B cell (primary cell): Measurements from ENCODE around the gene SUMO3. TPM values are rescaled to one million over a fixed set of nuclear protein-coding genes. Genes with fewer than 3 reads are reported as not detected.

Source experiments
- ATAC-seq: fragments of 200-7000 bp; cut with Tn5 transposase; one replicate; pipeline ENCODE4 v1.10.0; 2021; ENCODE audit warnings: low read depth, mild to moderate bottlenecking, moderate number of reproducible peaks, moderate library complexity
- CTCF ChIA-PET: fragments of 350-600 bp; sonication (Branson Sonifier 250); formaldehyde crosslinking; loops from one replicate; lab custom pipeline; 2021; ENCODE audit warnings: antibody characterized with exemption, inconsistent platforms; lab: Charles Lee
- POLR2A ChIA-PET: fragments of 350-600 bp; sonication (Branson Sonifier 250); formaldehyde crosslinking; loops from one replicate; lab custom pipeline; 2021; ENCODE audit warnings: antibody characterized with exemption; lab: Charles Lee
- DNase-seq: peaks from one replicate; pipeline ENCODE4 v3.0.0; 2013
- H2AFZ ChIP-seq: 2 replicates; pipeline ENCODE4 v1.6.1; 2012; ENCODE audit warnings: mild to moderate bottlenecking, low read depth, low read length; ENCODE audit not compliant: insufficient read depth, poor library complexity, severe bottlenecking
- H3K27ac ChIP-seq, 2 donors: 1 replicate in 1 of 2; 2 replicates in 1 of 2; pipeline ENCODE4 v1.5.1; 2012 to 2013; ENCODE audit warnings: low read length in 2 of 2, mild to moderate bottlenecking in 2 of 2, moderate library complexity in 1 of 2
- H3K27me3 ChIP-seq, 4 experiments: fragments of 200-600 bp in 1 of 4; sonication (generic) in 1 of 4; replicated peaks in 1 of 4; 1 replicate in 2 of 4; 2 replicates in 2 of 4; pipeline versions ENCODE4 v1.6.1 to v1.7.0; 2013 to 2016; ENCODE audit warnings: low read length in 3 of 4, mild to moderate bottlenecking in 2 of 4, mixed read lengths in 1 of 4, moderate library complexity in 1 of 4; ENCODE audit not compliant: insufficient read depth in 4 of 4, control insufficient read depth in 3 of 4; ENCODE audit errors: control extremely low read depth in 1 of 4
- H3K36me3 ChIP-seq, 2 experiments: replicated peaks in 1 of 2; 1 replicate in 1 of 2; 2 replicates in 1 of 2; pipeline versions ENCODE4 v1.6.1 to v1.7.1; 2013; ENCODE audit warnings: low read length in 1 of 2; ENCODE audit not compliant: insufficient read depth in 2 of 2, control insufficient read depth in 1 of 2; ENCODE audit errors: control extremely low read depth in 1 of 2, extremely low read depth in 1 of 2
- H3K4me1 ChIP-seq, 2 donors: fragments of 200-600 bp in 1 of 2; sonication (generic) in 1 of 2; 1 replicate in 1 of 2; 2 replicates in 1 of 2; pipeline versions ENCODE4 v1.5.1 to v1.6.1; 2013 to 2017; ENCODE audit warnings: low read length in 2 of 2; ENCODE audit not compliant: control insufficient read depth in 2 of 2, insufficient read depth in 2 of 2
- H3K4me2 ChIP-seq: replicated peaks from 2 replicates; pipeline ENCODE3; 2012; ENCODE audit warnings: mild to moderate bottlenecking, low read depth, low read length; ENCODE audit not compliant: poor library complexity, severe bottlenecking
- H3K4me3 ChIP-seq, 5 experiments: fragments of 200-600 bp in 1 of 5; sonication (generic) in 1 of 5; 1 replicate in 3 of 5; 2 replicates in 2 of 5; pipeline versions ENCODE4 v1.5.1 to v1.7.0; 2011 to 2016; ENCODE audit warnings: low read length in 4 of 5, mild to moderate bottlenecking in 4 of 5, low read depth in 2 of 5, control low read depth in 1 of 5, moderate library complexity in 1 of 5; ENCODE audit not compliant: insufficient read depth in 1 of 5; ENCODE audit errors: control extremely low read depth in 1 of 5, extremely low read depth in 1 of 5
- H3K79me2 ChIP-seq: fragments of 200-600 bp; sonication (generic); one replicate; pipeline ENCODE4 v1.6.0; 2016; ENCODE audit warnings: low read length; ENCODE audit not compliant: control insufficient read depth, insufficient read depth
- H3K9ac ChIP-seq: fragments of 200-600 bp; sonication (generic); 2 replicates; pipeline ENCODE4 v1.6.1; 2017; ENCODE audit warnings: mild to moderate bottlenecking, low read length, moderate library complexity
- H3K9me3 ChIP-seq, 3 donors: one replicate each; pipeline versions ENCODE4 v1.6.1 to v1.7.1; 2013; ENCODE audit warnings: low read length in 2 of 3; ENCODE audit not compliant: control insufficient read depth in 2 of 3, insufficient read depth in 1 of 3; ENCODE audit errors: control extremely low read depth in 1 of 3
- H4K20me1 ChIP-seq: 2 replicates; pipeline ENCODE4 v1.6.0; 2012; ENCODE audit warnings: mild to moderate bottlenecking, low read length; ENCODE audit not compliant: insufficient read depth, control insufficient read depth, poor library complexity, severe bottlenecking
- H3K27ac Mint-ChIP-seq: one replicate; pipeline ENCODE4 v1.8.0; 2021; ENCODE audit warnings: mixed read lengths
- H3K27me3 Mint-ChIP-seq: one replicate; pipeline ENCODE4 v1.8.0; 2021; ENCODE audit warnings: mixed read lengths
- H3K4me1 Mint-ChIP-seq: one replicate; pipeline ENCODE4 v1.8.0; 2021; ENCODE audit warnings: mixed read lengths
- H3K4me3 Mint-ChIP-seq: one replicate; pipeline ENCODE4 v1.8.0; 2021; ENCODE audit warnings: mixed read lengths
- H3K9me3 Mint-ChIP-seq: one replicate; pipeline ENCODE4 v1.8.0; 2022; ENCODE audit warnings: mixed read lengths; ENCODE audit not compliant: insufficient read depth
- EZH2 ChIP-seq: IDR thresholded peaks from 2 replicates; pipeline ENCODE4 v1.6.1; 2012; ENCODE audit warnings: borderline replicate concordance, low read depth, mild to moderate bottlenecking, moderate library complexity, low read length; ENCODE audit not compliant: insufficient read depth, poor library complexity, severe bottlenecking
- WGBS: methylation state at CpG from one replicate; pipeline ENCODE4 v1.1.5; 2013; ENCODE audit warnings: missing lambda C conversion rate; ENCODE audit not compliant: insufficient coverage; 5-methylcytosine and 5-hydroxymethylcytosine counted together
- intact Hi-C: fragments of 100-400 bp; cut with micrococcal nuclease; formaldehyde crosslinking; loops from one replicate; pipeline ENCODE4 v1.10.0; 2022
- polyA plus RNA-seq: library from polyadenylated mRNA; depleted of rRNA; stranded (reverse); fragments of >200 nt; gene quantifications from 2 replicates; pipeline ENCODE4 v1.2.3, GENCODE V29; 2012
- total RNA-seq, 2 donors: library from RNA; stranded (reverse); fragments of 120-200 nt in 1 of 2; gene quantifications; 1 replicate in 1 of 2; 2 replicates in 1 of 2; pipeline versions ENCODE4 v1.2.3 to v1.2.4, GENCODE V29; 2013 to 2022
- TF ChIP-seq, protein P1 (sequence below): fragments of 200-600 bp; IDR thresholded peaks from one replicate; pipeline ENCODE4 v1.8.0; 2022; ENCODE audit warnings: antibody characterized with exemption, mild to moderate bottlenecking

Gene SUMO3
- total and polyA plus RNA-seq, 2 donors (not counting 1 experiment from before 2014, with no cell fraction given) = 37.6 to 44.8 TPM

DNA sequence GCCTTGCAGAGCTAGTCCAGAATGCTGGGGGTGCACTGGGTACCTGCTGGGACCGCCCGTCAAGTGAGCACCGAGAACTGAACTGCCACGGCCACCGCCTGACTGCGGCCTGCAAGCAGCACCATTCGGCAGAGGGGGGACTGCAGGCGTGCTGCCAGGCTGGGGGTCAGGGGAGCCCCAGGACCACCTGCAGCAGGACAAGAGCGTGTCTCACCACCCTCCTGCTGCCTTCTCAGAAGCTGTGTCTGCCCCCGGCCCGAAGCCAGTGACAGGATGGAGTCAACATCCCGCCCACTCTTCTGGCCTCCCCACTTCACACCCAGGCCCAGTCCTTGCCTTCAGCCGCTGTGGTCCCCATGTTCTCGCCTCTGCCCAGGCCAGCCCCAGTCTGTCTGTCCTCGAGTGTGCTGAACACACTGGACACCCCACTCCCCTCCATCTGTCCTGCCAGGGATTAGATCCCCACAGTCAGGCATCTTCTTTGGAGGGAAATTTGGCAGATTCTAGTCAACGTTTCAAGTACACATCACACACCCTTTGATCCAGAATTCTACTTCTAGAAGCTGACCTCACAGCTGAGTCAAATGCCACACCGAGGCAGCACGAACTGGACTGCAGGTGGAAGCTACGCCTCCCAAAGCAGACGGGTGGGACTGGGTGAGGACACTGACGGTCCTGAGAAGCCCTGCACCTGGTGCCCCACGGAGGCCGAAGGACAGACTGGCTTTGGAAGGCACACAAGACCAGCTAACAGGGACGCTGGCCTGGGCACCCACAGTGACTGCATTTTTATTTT, 29.6 kb upstream of the SUMO3 start:
- H3K27ac Mint-ChIP-seq = no peak overlapping the region
- CTCF ChIA-PET = interaction anchor here (1.0 to 2.7 kb wide), 2 partner anchors 13 to 26 kb away, joined by 4 to 12 read pairs; partner anchors contain the start of gene PTTG1IP
- H3K4me1 Mint-ChIP-seq = peaks cover 18% of the 10 kb centered on the region
- Histone ChIP-seq H3K27me3 (peaks cover 0 to 11% (median 2%) of the 10 kb centered on the region in 4 experiments), H3K9ac (no peak overlapping the region), H3K36me3 (peaks cover 0 to 33% of the 10 kb centered on the region in 2 experiments), H3K4me3 (no peak overlapping the region), H3K4me2 (no peak overlapping the region), H4K20me1 (peaks cover 10% of the 10 kb centered on the region), H3K27ac (no peak overlapping the region), H3K79me2 (no peaks in the 10 kb centered on the region), H2AFZ (no peak overlapping the region), H3K9me3 (no peaks in the 10 kb centered on the region), H3K4me1 (peaks cover 16 to 17% of the 10 kb centered on the region in 2 donors)
- H3K27me3 Mint-ChIP-seq = peaks cover 11% of the 10 kb centered on the region
- WGBS = 94% methylated on average over 24 of the region's 24 CpGs
- intact Hi-C loops = no loop called here
- ATAC-seq (no peak), DNase-seq (no peak)
- H3K9me3 Mint-ChIP-seq = no peaks in the 10 kb centered on the region
- POLR2A ChIA-PET = interaction anchor here (0.6 kb wide), 1 partner anchor 58 kb away, joined by 3 read pairs; no protein-coding TSS in a partner anchor
- no peak for TF ChIP-seq EZH2
- TF ChIP-seq, protein P1, sequence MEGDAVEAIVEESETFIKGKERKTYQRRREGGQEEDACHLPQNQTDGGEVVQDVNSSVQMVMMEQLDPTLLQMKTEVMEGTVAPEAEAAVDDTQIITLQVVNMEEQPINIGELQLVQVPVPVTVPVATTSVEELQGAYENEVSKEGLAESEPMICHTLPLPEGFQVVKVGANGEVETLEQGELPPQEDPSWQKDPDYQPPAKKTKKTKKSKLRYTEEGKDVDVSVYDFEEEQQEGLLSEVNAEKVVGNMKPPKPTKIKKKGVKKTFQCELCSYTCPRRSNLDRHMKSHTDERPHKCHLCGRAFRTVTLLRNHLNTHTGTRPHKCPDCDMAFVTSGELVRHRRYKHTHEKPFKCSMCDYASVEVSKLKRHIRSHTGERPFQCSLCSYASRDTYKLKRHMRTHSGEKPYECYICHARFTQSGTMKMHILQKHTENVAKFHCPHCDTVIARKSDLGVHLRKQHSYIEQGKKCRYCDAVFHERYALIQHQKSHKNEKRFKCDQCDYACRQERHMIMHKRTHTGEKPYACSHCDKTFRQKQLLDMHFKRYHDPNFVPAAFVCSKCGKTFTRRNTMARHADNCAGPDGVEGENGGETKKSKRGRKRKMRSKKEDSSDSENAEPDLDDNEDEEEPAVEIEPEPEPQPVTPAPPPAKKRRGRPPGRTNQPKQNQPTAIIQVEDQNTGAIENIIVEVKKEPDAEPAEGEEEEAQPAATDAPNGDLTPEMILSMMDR = no peak
- no peak overlapping the region for H3K4me3 Mint-ChIP-seq
